ENCODE data around the gene THOC7. TPM values are rescaled to one million over a fixed set of nuclear protein-coding genes. Genes with fewer than 3 reads are reported as not detected.

Gene THOC7
- total and polyA plus RNA-seq, 8 donors = 27.8 to 189 (median 82.8) TPM

DNA sequence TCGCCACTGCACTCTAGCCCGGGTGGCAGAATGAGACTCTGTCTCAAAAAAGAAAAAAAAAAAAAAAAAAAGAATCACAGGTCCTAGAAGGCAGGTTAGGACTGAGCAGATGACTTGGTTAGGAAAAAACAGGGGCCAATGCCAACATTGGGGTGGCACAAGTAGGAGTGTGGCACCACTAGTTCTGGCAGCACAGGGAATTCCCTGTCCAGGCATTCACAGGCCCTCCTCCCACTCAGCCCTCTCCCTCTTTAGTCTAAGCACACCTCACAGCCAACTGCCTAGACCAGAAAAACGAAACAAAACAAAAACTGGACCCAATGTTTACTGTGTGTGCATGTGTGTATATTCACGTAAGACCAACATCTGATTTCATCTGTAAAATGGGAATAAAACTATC lies 10.5 kb downstream of the THOC7 start:
- H3K36me3 ChIP-seq = no peaks in the 10 kb centered on the region
- intact Hi-C loops (cut with DNase I; ENCODE audit: low total_unique reads) = no loop called here
- peaks cover 0 to 17% (median 2%) of the 10 kb centered on the region in 4 donors for H3K4me1 ChIP-seq
- no peaks in the 10 kb centered on the region for H3K9me3 ChIP-seq
- no peak for DNase-seq
- no peaks in the 10 kb centered on the region for H3K27me3 ChIP-seq
- no peak overlapping the region for H3K27ac ChIP-seq
- WGBS, 5 donors = 82 to 94% (median 86%) methylated on average over 4 of the region's 4 CpGs
- H3K4me3 ChIP-seq = no peak overlapping the region
- TF ChIP-seq POLR2AphosphoS5 (IDR thresholded peaks at IDR 0.05) = no peak
- no peak for TF ChIP-seq POLR2A (IDR thresholded peaks at IDR 0.05)
- TF ChIP-seq, protein P1, sequence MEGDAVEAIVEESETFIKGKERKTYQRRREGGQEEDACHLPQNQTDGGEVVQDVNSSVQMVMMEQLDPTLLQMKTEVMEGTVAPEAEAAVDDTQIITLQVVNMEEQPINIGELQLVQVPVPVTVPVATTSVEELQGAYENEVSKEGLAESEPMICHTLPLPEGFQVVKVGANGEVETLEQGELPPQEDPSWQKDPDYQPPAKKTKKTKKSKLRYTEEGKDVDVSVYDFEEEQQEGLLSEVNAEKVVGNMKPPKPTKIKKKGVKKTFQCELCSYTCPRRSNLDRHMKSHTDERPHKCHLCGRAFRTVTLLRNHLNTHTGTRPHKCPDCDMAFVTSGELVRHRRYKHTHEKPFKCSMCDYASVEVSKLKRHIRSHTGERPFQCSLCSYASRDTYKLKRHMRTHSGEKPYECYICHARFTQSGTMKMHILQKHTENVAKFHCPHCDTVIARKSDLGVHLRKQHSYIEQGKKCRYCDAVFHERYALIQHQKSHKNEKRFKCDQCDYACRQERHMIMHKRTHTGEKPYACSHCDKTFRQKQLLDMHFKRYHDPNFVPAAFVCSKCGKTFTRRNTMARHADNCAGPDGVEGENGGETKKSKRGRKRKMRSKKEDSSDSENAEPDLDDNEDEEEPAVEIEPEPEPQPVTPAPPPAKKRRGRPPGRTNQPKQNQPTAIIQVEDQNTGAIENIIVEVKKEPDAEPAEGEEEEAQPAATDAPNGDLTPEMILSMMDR (IDR thresholded peaks at IDR 0.05) = no peak
- no peak for TF ChIP-seq EP300 (IDR thresholded peaks at IDR 0.05)

DNA sequence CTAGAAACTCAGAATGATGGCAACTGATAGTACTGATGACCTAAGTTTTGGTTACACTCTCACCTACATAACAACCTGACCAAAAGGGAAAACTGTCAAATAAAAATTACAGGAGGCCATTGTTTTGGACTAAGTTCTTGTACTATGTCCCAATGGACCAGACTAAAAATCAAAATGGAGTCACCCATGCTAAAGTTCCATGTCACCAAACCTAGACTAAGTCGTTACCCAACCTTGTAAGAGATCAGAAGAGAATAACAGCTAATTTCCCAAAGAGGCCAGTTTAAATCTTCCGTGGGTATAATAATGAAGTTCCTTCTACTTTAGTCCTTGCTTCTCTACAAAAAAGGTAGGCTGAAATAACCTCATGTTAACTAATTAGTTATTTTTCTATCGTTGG lies 12.3 kb downstream of the THOC7 start:
- H3K27me3 ChIP-seq = no peaks in the 10 kb centered on the region
- H3K4me1 ChIP-seq = peaks cover 0 to 19% (median 5%) of the 10 kb centered on the region in 4 donors
- no peaks in the 10 kb centered on the region for H3K36me3 ChIP-seq
- WGBS, 5 donors = 94 to 98% (median 97%) methylated on average over 3 of the region's 3 CpGs
- no peaks in the 10 kb centered on the region for H3K9me3 ChIP-seq
- intact Hi-C loops (cut with DNase I; ENCODE audit: low total_unique reads) = no loop called here
- no peak for TF ChIP-seq POLR2A (IDR thresholded peaks at IDR 0.05)
- TF ChIP-seq, protein P1 (IDR thresholded peaks at IDR 0.05) = no peak
- TF ChIP-seq EP300 (IDR thresholded peaks at IDR 0.05) = no peak
- TF ChIP-seq POLR2AphosphoS5 (IDR thresholded peaks at IDR 0.05) = no peak
- H3K4me3 ChIP-seq = no peak overlapping the region
- no peak for DNase-seq
- no peak overlapping the region for H3K27ac ChIP-seq

DNA sequence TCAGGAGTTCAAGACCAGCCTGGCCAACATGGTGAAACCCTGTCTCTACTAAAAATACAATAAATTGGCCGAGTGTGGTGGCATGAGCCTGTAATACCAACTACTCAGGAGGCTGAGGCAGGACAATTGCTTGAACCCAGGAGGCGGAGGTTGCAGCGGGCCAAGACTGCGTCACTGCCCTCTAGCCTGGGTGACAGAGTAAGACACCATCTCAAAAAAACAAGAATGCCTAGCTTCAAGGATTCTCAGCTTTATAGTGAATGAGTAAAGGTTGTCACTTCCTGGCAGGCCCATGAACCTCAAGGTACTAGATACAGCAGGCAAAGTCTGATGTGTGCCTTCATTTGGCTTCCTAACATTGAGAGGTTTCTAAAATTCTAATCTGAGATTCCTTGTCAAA lies 14.4 kb downstream of the THOC7 start:
- Histone ChIP-seq H3K27ac (no peak overlapping the region), H3K36me3 (no peaks in the 10 kb centered on the region), H3K4me1 (peaks cover 0 to 11% (median 3%) of the 10 kb centered on the region in 4 donors), H3K4me3 (no peak overlapping the region), H3K27me3 (no peaks in the 10 kb centered on the region), H3K9me3 (no peaks in the 10 kb centered on the region)
- WGBS, 5 donors = 94 to 99% (median 98%) methylated on average over 4 of the region's 4 CpGs
- intact Hi-C loops (cut with DNase I; ENCODE audit: low total_unique reads) = no loop called here
- DNase-seq = no peak
- no peak for TF ChIP-seq POLR2AphosphoS5 (IDR thresholded peaks at IDR 0.05)

DNA sequence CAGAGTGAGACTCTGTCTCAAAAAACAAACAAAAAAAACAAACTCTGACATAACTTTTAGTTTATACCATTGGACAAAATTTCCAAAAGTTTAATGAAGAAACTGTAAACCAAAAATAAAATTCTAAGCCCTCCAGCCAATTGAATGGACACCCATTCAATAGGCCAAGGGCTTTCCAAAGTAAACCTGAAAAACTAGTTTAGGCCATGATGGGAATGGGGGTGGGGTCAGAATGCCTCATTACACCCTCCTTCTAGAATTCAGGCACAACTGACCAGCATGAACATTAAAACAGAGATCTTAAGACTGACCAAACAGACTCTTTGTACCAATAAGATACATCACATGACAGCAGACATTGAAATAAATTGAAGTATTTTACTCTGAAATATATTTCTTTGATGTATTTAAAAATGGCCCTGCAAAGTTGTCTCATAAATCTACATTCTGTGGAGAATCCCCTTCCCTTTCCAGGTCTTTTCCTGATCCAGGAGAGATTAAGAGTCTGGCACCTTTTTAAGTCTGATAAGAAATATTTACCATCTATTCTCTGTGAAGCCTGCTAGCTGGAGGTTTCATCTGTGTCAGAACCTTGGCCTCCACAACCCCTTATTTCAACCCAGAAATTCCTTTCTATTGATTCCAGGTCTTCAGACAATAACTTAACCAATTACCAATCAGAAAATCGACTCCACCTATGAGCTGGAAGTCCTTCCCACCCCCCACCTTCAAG lies 15.7 kb downstream of the THOC7 start:
- Histone ChIP-seq H3K4me3 (no peak overlapping the region), H3K27me3 (no peaks in the 10 kb centered on the region), H3K4me1 (peaks cover 0 to 11% (median 3%) of the 10 kb centered on the region in 4 donors), H3K9me3 (no peaks in the 10 kb centered on the region), H3K36me3 (no peaks in the 10 kb centered on the region), H3K27ac (no peak overlapping the region)
- TF ChIP-seq, protein P1 (IDR thresholded peaks at IDR 0.05) = no peak
- TF ChIP-seq POLR2AphosphoS5 (IDR thresholded peaks at IDR 0.05) (no peak), POLR2A (IDR thresholded peaks at IDR 0.05) (no peak), EP300 (IDR thresholded peaks at IDR 0.05) (no peak)
- WGBS, 5 donors = 26 to 52% (median 48%) methylated on average over 1 of the region's 1 CpG
- intact Hi-C loops (cut with DNase I; ENCODE audit: low total_unique reads) = no loop called here
- peak in 1 of 2 donors; percentile 28 for DNase-seq

DNA sequence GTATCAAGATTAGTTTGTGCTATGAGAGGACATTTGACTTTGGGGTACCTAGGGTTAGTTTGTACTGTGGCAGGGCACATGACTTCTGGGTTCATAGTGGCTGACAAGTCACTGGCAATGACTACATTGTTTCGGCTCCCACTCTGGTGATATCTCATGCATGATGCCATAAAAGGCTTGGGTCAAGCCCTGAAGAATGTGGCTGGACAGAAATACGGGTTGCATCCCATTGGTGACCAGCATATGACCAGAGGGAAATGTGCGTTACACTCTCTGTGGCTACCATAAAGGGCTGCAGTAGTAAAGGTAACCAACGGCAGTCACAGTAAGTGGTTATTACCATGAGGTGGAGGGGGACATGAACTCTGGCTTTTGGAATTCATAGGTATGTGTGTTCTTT lies 18.4 kb downstream of the THOC7 start:
- DNase-seq = no peak
- H3K27me3 ChIP-seq = no peaks in the 10 kb centered on the region
- no peak overlapping the region for H3K27ac ChIP-seq
- peaks cover 0 to 11% (median 3%) of the 10 kb centered on the region in 4 donors for H3K4me1 ChIP-seq
- intact Hi-C loops (cut with DNase I; ENCODE audit: low total_unique reads) = no loop called here
- no peak overlapping the region for H3K4me3 ChIP-seq
- WGBS, 5 donors = 87 to 95% (median 92%) methylated on average over 4 of the region's 4 CpGs
- no peak for TF ChIP-seq POLR2A (IDR thresholded peaks at IDR 0.05)
- no peak for TF ChIP-seq EP300 (IDR thresholded peaks at IDR 0.05)
- no peak for TF ChIP-seq POLR2AphosphoS5 (IDR thresholded peaks at IDR 0.05)
- TF ChIP-seq, protein P1 (IDR thresholded peaks at IDR 0.05) = no peak
- no peaks in the 10 kb centered on the region for H3K9me3 ChIP-seq
- no peaks in the 10 kb centered on the region for H3K36me3 ChIP-seq

Data from stomach (tissue), 9 donors.